H1 (cell line): ENCODE measurements around the gene NABP1. TPM values are rescaled to one million over a fixed set of nuclear protein-coding genes. Genes with fewer than 3 reads are reported as not detected.

Source experiments
- CTCF ChIA-PET: fragments of 300-600 bp; sonication (Branson Sonifier 250); formaldehyde crosslinking; loops from one replicate; lab custom pipeline; 2021; ENCODE audit not compliant: partially characterized antibody; lab: Charles Lee
- POLR2A ChIA-PET: fragments of 300-600 bp; sonication (Branson Sonifier 250); formaldehyde crosslinking; loops from one replicate; lab custom pipeline; 2021; ENCODE audit warnings: inconsistent platforms; ENCODE audit not compliant: partially characterized antibody; lab: Charles Lee
- DNase-seq, 2 experiments: peaks; one replicate each; pipeline versions ENCODE4 v3.0.0 to v3.0.0-alpha.2; 2010 to 2022; ENCODE audit warnings: low spot score in 2 of 2, low read depth in 1 of 2, mixed read lengths in 1 of 2
- FAIRE-seq: peaks from 2 replicates; lab custom pipeline; 2011; peaks lifted over from hg19 to GRCh38; lab: Jason Lieb, UNC
- H2AFZ ChIP-seq: 2 replicates; pipeline ENCODE4 v1.8.1; 2012; ENCODE audit warnings: low read length, inconsistent platforms
- H2AK5ac ChIP-seq: 2 replicates; pipeline ENCODE4 v1.6.1; 2013; ENCODE audit warnings: low read depth, low read length
- H2BK120ac ChIP-seq: replicated peaks from 2 replicates; pipeline ENCODE3; 2013; ENCODE audit warnings: low read depth, low read length, inconsistent platforms
- H2BK12ac ChIP-seq: 2 replicates; pipeline ENCODE4 v1.6.1; 2013; ENCODE audit warnings: low read depth, low read length
- H2BK15ac ChIP-seq: 2 replicates; pipeline ENCODE4 v1.6.1; 2013; ENCODE audit warnings: low read length
- H2BK20ac ChIP-seq: 2 replicates; pipeline ENCODE4 v1.6.1; 2013; ENCODE audit warnings: low read length
- H2BK5ac ChIP-seq: 2 replicates; pipeline ENCODE4 v1.6.1; 2013; ENCODE audit warnings: low read depth, low read length
- H3K14ac ChIP-seq: 2 replicates; pipeline ENCODE4 v1.6.1; 2013; ENCODE audit warnings: inconsistent platforms; ENCODE audit not compliant: insufficient read length
- H3K18ac ChIP-seq: 2 replicates; pipeline ENCODE4 v1.6.1; 2013; ENCODE audit warnings: low read length; ENCODE audit errors: extremely low read depth
- H3K23ac ChIP-seq: 2 replicates; pipeline ENCODE4 v1.6.1; 2013; ENCODE audit warnings: inconsistent platforms; ENCODE audit not compliant: insufficient read length
- H3K23me2 ChIP-seq: 2 replicates; pipeline ENCODE4 v1.6.1; 2013; ENCODE audit warnings: low read depth, low read length
- H3K27ac ChIP-seq: 2 replicates; pipeline ENCODE4 v1.6.1; 2011; ENCODE audit warnings: low read depth, low read length, inconsistent platforms
- H3K27me3 ChIP-seq, 4 experiments: replicated peaks in 1 of 4; 1 replicate in 1 of 4; 2 replicates in 3 of 4; pipeline versions ENCODE4 v1.6.1 to v1.8.1; 2011 to 2013; ENCODE audit warnings: low read length in 3 of 4, mild to moderate bottlenecking in 3 of 4, inconsistent platforms in 2 of 4, mixed read lengths in 2 of 4, moderate library complexity in 1 of 4; ENCODE audit not compliant: control insufficient read depth in 3 of 4, insufficient read depth in 3 of 4; ENCODE audit errors: extremely low read depth in 1 of 4
- H3K36me3 ChIP-seq, 4 experiments: 2 replicates each; pipeline versions ENCODE4 v1.6.1 to v1.8.1; 2011 to 2013; ENCODE audit warnings: mild to moderate bottlenecking in 4 of 4, low read length in 3 of 4, moderate library complexity in 2 of 4, control low read depth in 1 of 4, inconsistent platforms in 1 of 4; ENCODE audit not compliant: insufficient read depth in 4 of 4, control insufficient read depth in 2 of 4
- H3K4ac ChIP-seq: replicated peaks from 2 replicates; pipeline ENCODE3; 2013; ENCODE audit warnings: low read length, low read depth, mixed read lengths, inconsistent platforms; ENCODE audit not compliant: insufficient read length
- H3K4me1 ChIP-seq, 4 experiments: replicated peaks in 1 of 4; 1 replicate in 1 of 4; 2 replicates in 3 of 4; pipeline versions ENCODE4 v1.6.1 to v1.8.1; 2011 to 2013; ENCODE audit warnings: low read length in 3 of 4, inconsistent platforms in 2 of 4, mixed read lengths in 1 of 4; ENCODE audit not compliant: insufficient read depth in 4 of 4, control insufficient read depth in 3 of 4
- H3K4me2 ChIP-seq, 2 experiments: 2 replicates each; pipeline versions ENCODE4 v1.6.1 to v1.8.1; 2011 to 2013; ENCODE audit warnings: low read depth in 2 of 2, low read length in 2 of 2, control low read depth in 1 of 2, inconsistent platforms in 1 of 2, mild to moderate bottlenecking in 1 of 2; ENCODE audit not compliant: insufficient read depth in 1 of 2
- H3K4me3 ChIP-seq, 4 experiments: fragments of 200-600, 300-600 bp in 1 of 4; sonication (generic), shearing (Covaris generic), sonication (Bioruptor Twin) in 1 of 4; 2 replicates each; pipeline versions ENCODE4 v1.5.1 to v1.8.1; 2011 to 2016; ENCODE audit warnings: low read length in 4 of 4, low read depth in 3 of 4, control low read depth in 2 of 4, inconsistent platforms in 2 of 4, mild to moderate bottlenecking in 2 of 4, mixed read lengths in 1 of 4, moderate library complexity in 1 of 4; ENCODE audit not compliant: insufficient read depth in 2 of 4; ENCODE audit errors: extremely low read depth in 1 of 4
- H3K56ac ChIP-seq: replicated peaks from 2 replicates; pipeline ENCODE3; 2013; ENCODE audit warnings: low read depth, mild to moderate bottlenecking, mixed read lengths, low read length, inconsistent platforms; ENCODE audit not compliant: insufficient read length
- H3K79me1 ChIP-seq: 2 replicates; pipeline ENCODE4 v1.6.1; 2013; ENCODE audit warnings: low read depth, low read length, control low read depth
- H3K79me2 ChIP-seq, 2 experiments: 2 replicates each; pipeline versions ENCODE4 v1.6.1 to v1.8.1; 2012 to 2013; ENCODE audit warnings: low read length in 2 of 2, mild to moderate bottlenecking in 2 of 2, inconsistent platforms in 1 of 2; ENCODE audit not compliant: insufficient read depth in 2 of 2, control insufficient read depth in 1 of 2
- H3K9ac ChIP-seq, 4 experiments: replicated peaks in 1 of 4; 1 replicate in 1 of 4; 2 replicates in 3 of 4; pipeline versions ENCODE4 v1.6.1 to v1.8.1; 2011 to 2013; ENCODE audit warnings: low read depth in 3 of 4, low read length in 3 of 4, control low read depth in 2 of 4, mild to moderate bottlenecking in 2 of 4, moderate library complexity in 2 of 4, inconsistent platforms in 1 of 4; ENCODE audit errors: extremely low read depth in 1 of 4
- H3K9me3 ChIP-seq, 2 experiments: 2 replicates each; pipeline versions ENCODE4 v1.6.1 to v1.8.1; 2012 to 2013; ENCODE audit warnings: mild to moderate bottlenecking in 2 of 2, moderate library complexity in 2 of 2, control low read depth in 1 of 2, inconsistent platforms in 1 of 2, low read depth in 1 of 2, low read length in 1 of 2, mixed read lengths in 1 of 2; ENCODE audit not compliant: insufficient read depth in 2 of 2
- H4K20me1 ChIP-seq, 2 experiments: replicated peaks in 1 of 2; 2 replicates each; pipeline versions ENCODE3 to v1.8.1; 2011 to 2013; ENCODE audit warnings: inconsistent platforms in 2 of 2, low read length in 2 of 2, mild to moderate bottlenecking in 1 of 2; ENCODE audit not compliant: insufficient read depth in 2 of 2, control insufficient read depth in 1 of 2
- H4K5ac ChIP-seq: 2 replicates; pipeline ENCODE4 v1.6.1; 2013; ENCODE audit warnings: low read length, low read depth, mixed read lengths, inconsistent platforms; ENCODE audit not compliant: insufficient read length
- H4K8ac ChIP-seq: 2 replicates; pipeline ENCODE4 v1.8.0; 2013; ENCODE audit warnings: mild to moderate bottlenecking, moderate library complexity, low read length, inconsistent platforms; ENCODE audit not compliant: insufficient read depth; ENCODE audit errors: extremely low read depth
- H4K91ac ChIP-seq: replicated peaks from 2 replicates; pipeline ENCODE3; 2013; ENCODE audit warnings: low read length, mixed read lengths, inconsistent platforms; ENCODE audit not compliant: insufficient read length
- TAF1 ChIP-seq: IDR thresholded peaks from 2 replicates; pipeline ENCODE4 v1.6.1; 2011; ENCODE audit warnings: mild to moderate bottlenecking, low read depth, low read length
- polyA plus RNA-seq, 7 experiments: library from polyadenylated mRNA; depleted of rRNA in 3 of 7; stranded (reverse) in 5 of 7; unstranded in 2 of 7; fragments of >200 nt in 5 of 7; fragments of 200-250 nt in 2 of 7; gene quantifications; 1 replicate in 5 of 7; 2 replicates in 1 of 7; 4 replicates in 1 of 7; pipeline versions ENCODE4 v1.2.1 to v1.2.3, GENCODE V29; 2011 to 2013; ENCODE audit warnings: missing spikeins in 2 of 7, mixed read lengths in 2 of 7
- total RNA-seq: library from RNA; stranded (reverse); fragmentation: NEBNext Ultra II Directional; extraction: Animal tissue kit (Norgen Biotek cat#: 25700); gene quantifications from 2 replicates; pipeline ENCODE4 v1.2.1, GENCODE V29; 2021

NABP1 gene
- total and polyA plus RNA-seq, 2 of the 8 experiments (the other 6 are each of a cell fraction or from before 2014, with no cell fraction given) = 0.63 to 4.8 TPM

DNA sequence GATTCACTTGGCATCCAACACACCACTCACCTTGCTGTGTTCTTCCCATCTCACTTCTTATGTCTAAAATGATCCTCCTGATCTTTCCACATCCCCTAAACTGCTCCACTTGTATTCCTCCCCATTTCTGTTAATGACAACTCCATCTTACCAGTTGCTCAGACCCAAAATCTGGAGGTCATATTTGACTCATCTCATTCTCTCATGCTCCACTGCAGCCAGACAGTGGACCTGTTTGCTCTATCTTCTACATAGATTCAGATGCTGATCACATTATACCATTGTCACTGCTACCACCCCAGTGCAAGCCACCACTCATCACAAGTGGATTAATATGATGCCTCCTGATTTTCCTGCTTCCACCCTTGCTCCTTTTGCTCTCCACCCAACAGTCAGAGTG is 7.9 kb upstream of the NABP1 start:
- no peak overlapping the region for H3K9ac ChIP-seq
- H3K27ac ChIP-seq = no peak overlapping the region
- H2AFZ ChIP-seq = 0 out of 2 replicates have a peak overlapping the region, but pooled peaks have one; percentile 18
- no peak overlapping the region for H3K4me3 ChIP-seq
- H4K8ac ChIP-seq = no peak overlapping the region
- no peak overlapping the region for H4K91ac ChIP-seq
- no peaks in the 10 kb centered on the region for H3K27me3 ChIP-seq
- no peak overlapping the region for H3K23ac ChIP-seq
- H3K18ac ChIP-seq = no peak overlapping the region
- no peak overlapping the region for H3K4me2 ChIP-seq
- no peak for DNase-seq
- FAIRE-seq = no peak
- no peak overlapping the region for H2AK5ac ChIP-seq
- no peak overlapping the region for H4K5ac ChIP-seq
- H3K23me2 ChIP-seq = no peaks in the 10 kb centered on the region
- no peaks in the 10 kb centered on the region for H3K79me1 ChIP-seq
- no peaks in the 10 kb centered on the region for H3K9me3 ChIP-seq
- no peak overlapping the region for H3K4ac ChIP-seq
- no peaks in the 10 kb centered on the region for H3K4me1 ChIP-seq
- no peak overlapping the region for H2BK15ac ChIP-seq
- CTCF ChIA-PET = interaction anchor here (1.1 kb wide), 1 partner anchor 27 kb away, joined by 3 read pairs; no protein-coding TSS in a partner anchor
- POLR2A ChIA-PET = interaction anchor here (1.2 kb wide), 1 partner anchor 8 kb away, joined by 3 read pairs; the partner anchor contains the start of gene NABP1
- H2BK120ac ChIP-seq = no peak overlapping the region
- no peak overlapping the region for H3K14ac ChIP-seq
- H2BK12ac ChIP-seq = no peak overlapping the region
- H4K20me1 ChIP-seq = no peaks in the 10 kb centered on the region
- no peaks in the 10 kb centered on the region for H3K36me3 ChIP-seq
- no peak for TF ChIP-seq TAF1
- H2BK5ac ChIP-seq = no peak overlapping the region
- no peak overlapping the region for H3K56ac ChIP-seq
- no peak overlapping the region for H2BK20ac ChIP-seq
- H3K79me2 ChIP-seq = no peaks in the 10 kb centered on the region
